Thyroid gland (tissue), 4 donors: ENCODE data around the gene LYPD6. TPM values are rescaled to one million over a fixed set of nuclear protein-coding genes. Genes with fewer than 3 reads are reported as not detected.

Source experiments
- DNase-seq, 2 donors: peaks; one replicate each; pipeline ENCODE4 v3.0.0-alpha.2; 2019
- H3K27ac ChIP-seq, 3 donors: fragments of 200-600 bp; sonication (generic); 1 replicate in 2 of 3; 2 replicates in 1 of 3; pipeline ENCODE4 v1.5.1; 2016 to 2019; ENCODE audit warnings: mild to moderate bottlenecking in 1 of 3, moderate library complexity in 1 of 3
- H3K27me3 ChIP-seq: fragments of 200-600 bp; sonication (generic); one replicate; pipeline ENCODE4 v1.5.1; 2019
- H3K36me3 ChIP-seq, 2 donors: fragments of 200-600 bp; sonication (generic); one replicate each; pipeline ENCODE4 v1.5.1; 2016 to 2019
- H3K4me1 ChIP-seq, 2 donors: fragments of 200-600 bp; sonication (generic); one replicate each; pipeline ENCODE4 v1.5.1; 2017 to 2019
- H3K4me3 ChIP-seq, 3 donors: fragments of 200-600 bp; sonication (generic); replicated peaks in 1 of 3; 1 replicate in 2 of 3; 2 replicates in 1 of 3; pipeline ENCODE4 v1.5.1; 2016; ENCODE audit warnings: mild to moderate bottlenecking in 1 of 3
- H3K9me3 ChIP-seq: fragments of 200-600 bp; sonication (generic); one replicate; pipeline ENCODE4 v1.5.1; 2017
- CTCF ChIP-seq, 6 experiments: fragments of 200-600 bp in 3 of 6; fragments of 450-650 bp in 3 of 6; sonication (generic) in 3 of 6; IDR thresholded peaks; one replicate each; pipeline ENCODE4 v1.5.1; 2016 to 2019; ENCODE audit warnings: antibody characterized with exemption in 6 of 6, mild to moderate bottlenecking in 2 of 6, inconsistent platforms in 1 of 6, moderate library complexity in 1 of 6
- POLR2A ChIP-seq, 2 donors: fragments of 450-650 bp; IDR thresholded peaks; one replicate each; pipeline ENCODE4 v1.6.1; 2017; ENCODE audit warnings: antibody characterized with exemption in 2 of 2, mild to moderate bottlenecking in 2 of 2, moderate library complexity in 1 of 2
- WGBS, 2 donors: methylation state at CpG; one replicate each; pipeline ENCODE4 v1.1.5; 2017; 5-methylcytosine and 5-hydroxymethylcytosine counted together
- intact Hi-C: fragments of 100-400 bp; cut with DNase I; formaldehyde crosslinking; loops from one replicate; pipeline ENCODE4 v1.15.1; 2023
- total RNA-seq, 4 donors: library from RNA; depleted of rRNA; stranded (reverse); fragments of >200 nt; gene quantifications; one replicate each; pipeline ENCODE4 v1.2.3, GENCODE V29; 2016

The LYPD6 gene
- total RNA-seq, 4 donors from 2014 or later: 0.33 to 1.5 (median 1.4) TPM

- WGBS, 2 donors: 89 to 96% methylated on average over 3 of the region's 3 CpGs
- H3K36me3 ChIP-seq: no peaks in the 10 kb centered on the region
- H3K27ac ChIP-seq: no peak overlapping the region
- no peaks in the 10 kb centered on the region for H3K27me3 ChIP-seq
- no peak for DNase-seq
- H3K4me1 ChIP-seq: no peaks in the 10 kb centered on the region
- H3K9me3 ChIP-seq: no peaks in the 10 kb centered on the region
- intact Hi-C loops: no loop called here
- TF ChIP-seq POLR2A (IDR thresholded peaks at IDR 0.05) (no peak), CTCF (IDR thresholded peaks at IDR 0.05) (no peak)
- no peak overlapping the region for H3K4me3 ChIP-seq
These were observed 97.0 kb downstream of the LYPD6 start for GRCh38 chr2:149427387-149427786.

- 92 to 98% methylated on average over 2 of the region's 2 CpGs for WGBS, 2 donors
- no peaks in the 10 kb centered on the region for H3K4me1 ChIP-seq
- DNase-seq: no peak
- no peaks in the 10 kb centered on the region for H3K36me3 ChIP-seq
- H3K27me3 ChIP-seq: no peaks in the 10 kb centered on the region
- H3K9me3 ChIP-seq: no peaks in the 10 kb centered on the region
- H3K4me3 ChIP-seq: no peak overlapping the region
- intact Hi-C loops: no loop called here
- TF ChIP-seq CTCF (IDR thresholded peaks at IDR 0.05) (no peak), POLR2A (IDR thresholded peaks at IDR 0.05) (no peak)
- no peak overlapping the region for H3K27ac ChIP-seq
These were observed 98.4 kb downstream of the LYPD6 start for GRCh38 chr2:149428783-149429182.

- WGBS, 2 donors: 82 to 86% methylated on average over 6 of the region's 6 CpGs
- Histone ChIP-seq H3K27me3 (no peaks in the 10 kb centered on the region), H3K4me1 (no peaks in the 10 kb centered on the region), H3K36me3 (no peaks in the 10 kb centered on the region), H3K9me3 (no peaks in the 10 kb centered on the region), H3K4me3 (no peak overlapping the region), H3K27ac (no peak overlapping the region)
- TF ChIP-seq CTCF (IDR thresholded peaks at IDR 0.05) (no peak), POLR2A (IDR thresholded peaks at IDR 0.05) (no peak)
- no peak for DNase-seq
- intact Hi-C loops: no loop called here
These were observed 100.7 kb downstream of the LYPD6 start for GRCh38 chr2:149430743-149431736.

- WGBS, 2 donors: 81 to 83% methylated on average over 3 of the region's 3 CpGs
- intact Hi-C loops: no loop called here
- Histone ChIP-seq H3K9me3 (no peaks in the 10 kb centered on the region), H3K4me3 (no peak overlapping the region), H3K4me1 (no peaks in the 10 kb centered on the region), H3K36me3 (no peaks in the 10 kb centered on the region), H3K27ac (no peak overlapping the region), H3K27me3 (no peaks in the 10 kb centered on the region)
- no peak for DNase-seq
- TF ChIP-seq CTCF (IDR thresholded peaks at IDR 0.05): no peak
- TF ChIP-seq POLR2A (IDR thresholded peaks at IDR 0.05): no peak
These were observed 108.1 kb downstream of the LYPD6 start for GRCh38 chr2:149438330-149438960.

- 95 to 96% methylated on average over 3 of the region's 3 CpGs for WGBS, 2 donors
These were observed 110.9 kb downstream of the LYPD6 start for GRCh38 chr2:149441255-149441654.

More at GRCh38 chr2:149441255-149441654, 110.9 kb downstream of the LYPD6 start:
- H3K9me3 ChIP-seq: no peaks in the 10 kb centered on the region
- H3K36me3 ChIP-seq: no peaks in the 10 kb centered on the region
- no peak for DNase-seq
- no peak overlapping the region for H3K4me3 ChIP-seq
- intact Hi-C loops: no loop called here
- H3K4me1 ChIP-seq: no peaks in the 10 kb centered on the region
- no peak for TF ChIP-seq POLR2A (IDR thresholded peaks at IDR 0.05)
- TF ChIP-seq CTCF (IDR thresholded peaks at IDR 0.05): no peak
- no peak overlapping the region for H3K27ac ChIP-seq
- no peaks in the 10 kb centered on the region for H3K27me3 ChIP-seq
